K562 treated with DMSO at 1 percent for 48 hours (cell line): ENCODE results near the gene TSFM. TPM values are rescaled to one million over a fixed set of nuclear protein-coding genes. Genes with fewer than 3 reads are reported as not detected.

Experiments used
- total RNA-seq: library from RNA; unstranded; fragments of 300-600 nt; gene quantifications from 2 replicates; pipeline ENCODE4 v1.2.3, GENCODE V29; 2022; ENCODE audit warnings: low replicate concordance; ENCODE audit errors: extremely low read depth

Gene TSFM
- total RNA-seq: not detected in 2 replicates

DNA sequence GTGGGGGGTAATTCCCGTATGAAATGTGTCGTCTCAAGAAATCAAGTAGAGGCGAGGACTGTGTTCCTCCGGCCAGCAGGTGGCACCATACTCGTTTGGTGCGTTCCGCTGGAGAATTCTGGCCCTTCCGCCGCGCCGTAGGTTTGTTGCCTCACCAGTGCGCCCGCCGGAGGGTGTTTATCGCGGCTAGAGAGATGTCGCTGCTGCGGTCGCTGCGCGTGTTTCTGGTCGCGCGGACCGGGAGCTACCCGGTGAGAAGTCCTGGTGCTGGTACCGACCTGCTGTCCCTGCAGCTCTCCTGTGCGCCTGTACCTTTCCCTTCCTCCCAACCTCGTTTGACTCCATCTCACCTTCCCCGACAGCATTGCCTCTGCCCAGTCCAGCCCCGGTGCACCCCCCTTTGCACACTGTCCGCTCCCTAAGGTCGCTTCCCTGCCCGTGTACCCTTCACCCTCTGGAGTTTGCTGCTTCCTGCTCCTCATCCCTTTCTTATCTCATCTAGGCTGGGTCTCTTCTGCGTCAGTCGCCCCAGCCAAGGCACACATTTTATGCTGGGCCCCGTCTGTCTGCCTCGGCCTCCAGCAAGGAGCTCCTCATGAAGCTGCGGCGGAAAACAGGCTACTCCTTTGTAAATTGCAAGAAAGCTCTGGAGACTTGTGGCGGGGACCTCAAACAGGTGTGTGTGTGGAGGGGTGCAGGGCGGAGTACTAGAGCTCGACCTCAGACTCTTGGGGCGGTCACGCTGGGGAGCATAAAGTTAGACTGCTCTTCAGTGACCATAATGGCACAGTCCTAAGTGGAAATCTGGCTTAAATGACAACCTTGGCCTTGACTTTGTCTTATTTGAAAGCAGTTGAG is at the start of gene TSFM:
TSFM (plus strand) TSS at position 180 of the 858 bp plus-strand sequence; CDS start at position 195, 15 bp downstream.

DNA sequence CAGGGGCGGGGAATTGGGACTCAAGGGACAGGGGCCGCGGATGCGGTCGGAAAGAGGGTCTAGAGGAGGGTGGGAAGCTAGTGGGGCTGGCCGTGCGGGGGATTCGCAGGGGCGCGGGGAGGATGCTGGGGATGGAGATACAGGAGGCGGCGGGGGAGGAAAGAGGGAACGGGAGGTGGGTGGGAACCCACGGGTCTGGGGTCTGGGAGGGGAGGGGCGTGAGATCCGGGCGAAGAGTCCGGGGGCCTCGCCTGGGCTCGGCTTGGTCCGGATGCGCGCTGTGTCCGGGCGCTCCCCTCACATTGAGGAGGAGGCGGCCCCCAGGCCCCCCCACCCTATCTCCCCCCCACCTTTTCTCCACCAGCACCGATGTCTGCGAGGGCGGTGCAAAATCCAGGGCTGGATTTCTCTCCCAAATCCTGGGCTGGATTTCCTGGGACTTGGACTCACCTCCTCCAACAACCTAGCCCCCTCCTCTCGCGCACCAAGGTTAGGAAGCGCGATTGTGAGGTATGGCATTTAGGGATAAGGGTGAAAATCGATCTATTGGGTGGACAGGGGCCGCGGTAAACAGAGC is 43.8 kb upstream of the TSFM start, which contains the start of gene AGAP2:
AGAP2 (minus strand) TSS at position 82 of the 577 bp plus-strand sequence. CDS start 496 bp downstream, outside the sequence.

DNA sequence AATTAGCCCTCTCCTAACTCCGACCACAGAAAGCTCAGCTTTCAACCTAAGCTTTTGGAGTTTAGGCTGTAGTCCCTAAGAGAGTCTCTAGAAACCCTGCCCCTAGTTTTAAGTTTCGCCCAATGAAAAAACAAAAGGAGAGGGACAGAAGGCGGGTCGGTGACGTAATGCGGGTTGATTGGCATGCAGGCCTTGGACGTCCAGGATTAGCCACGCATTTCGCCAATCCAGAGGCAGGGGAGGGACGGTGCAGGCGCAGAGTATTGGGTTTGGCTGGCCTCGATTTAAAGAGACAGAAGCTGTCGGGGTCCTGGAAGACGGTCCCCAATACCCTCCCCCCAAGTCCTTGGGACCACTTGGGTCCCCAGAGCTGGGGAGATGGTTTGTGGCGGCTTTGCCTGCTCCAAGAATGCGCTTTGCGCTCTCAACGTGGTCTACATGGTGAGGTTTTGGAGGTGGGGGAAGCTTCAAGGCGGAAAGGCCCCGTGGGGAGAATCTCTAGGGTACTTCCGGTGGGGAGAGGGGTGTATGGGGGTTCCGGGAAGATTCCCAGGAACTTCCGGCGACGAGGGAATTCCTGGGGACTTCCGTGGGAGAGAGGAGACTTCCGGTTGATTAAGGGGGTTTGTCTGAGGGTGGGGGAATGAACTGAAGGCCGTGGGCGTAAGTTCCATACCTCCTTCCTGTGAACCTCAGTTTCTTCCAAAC is 37.7 kb upstream of the TSFM start, which contains the start of gene TSPAN31:
TSPAN31 (plus strand) TSS at position 263 of the 708 bp plus-strand sequence; CDS start at position 379, 116 bp downstream.

DNA sequence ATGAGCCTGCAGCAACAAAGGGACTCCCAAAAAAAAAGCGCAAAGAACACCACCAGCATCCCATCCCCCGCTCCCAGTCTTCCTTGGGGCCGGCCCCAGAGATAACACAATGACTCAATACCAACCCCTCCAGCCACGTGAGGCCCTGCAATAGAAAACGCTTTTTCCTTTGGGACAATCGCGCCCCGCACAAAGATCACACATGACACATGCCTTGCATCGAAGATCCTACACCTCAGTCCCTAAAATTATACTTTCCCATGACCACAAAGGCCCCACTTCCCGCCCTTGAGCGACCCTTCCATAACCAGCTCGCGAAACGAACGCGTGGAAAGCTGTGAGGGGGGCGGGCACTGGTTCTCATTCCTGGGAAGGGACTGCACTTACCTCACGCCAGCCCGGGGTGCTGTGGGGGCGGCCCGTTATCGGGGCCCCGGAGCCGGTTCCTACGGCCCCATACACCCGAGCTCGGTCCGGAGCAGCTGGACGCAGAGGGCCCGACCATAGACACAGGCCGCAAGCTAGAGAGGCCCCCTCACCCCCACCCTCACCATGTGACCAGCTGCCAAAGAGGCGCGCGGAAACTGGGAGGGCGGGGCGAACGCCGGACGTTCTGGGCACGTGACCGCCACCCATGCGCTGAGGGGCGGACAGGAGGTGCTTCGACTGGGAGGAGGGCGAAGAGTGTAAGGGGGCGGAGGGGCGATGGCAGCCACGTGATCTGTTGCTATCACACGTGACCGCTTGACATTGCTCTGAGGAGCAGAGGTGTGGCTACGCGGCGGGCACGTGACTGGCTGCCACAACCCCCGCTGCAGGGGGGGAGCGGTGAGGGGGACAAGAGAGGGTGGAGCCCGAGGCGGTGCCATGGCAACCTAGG is 30.6 kb upstream of the TSFM start, which contains the start of gene CDK4:
CDK4 (minus strand) TSS at position 523 of the 880 bp plus-strand sequence. CDS start 593 bp downstream, outside the sequence.

DNA sequence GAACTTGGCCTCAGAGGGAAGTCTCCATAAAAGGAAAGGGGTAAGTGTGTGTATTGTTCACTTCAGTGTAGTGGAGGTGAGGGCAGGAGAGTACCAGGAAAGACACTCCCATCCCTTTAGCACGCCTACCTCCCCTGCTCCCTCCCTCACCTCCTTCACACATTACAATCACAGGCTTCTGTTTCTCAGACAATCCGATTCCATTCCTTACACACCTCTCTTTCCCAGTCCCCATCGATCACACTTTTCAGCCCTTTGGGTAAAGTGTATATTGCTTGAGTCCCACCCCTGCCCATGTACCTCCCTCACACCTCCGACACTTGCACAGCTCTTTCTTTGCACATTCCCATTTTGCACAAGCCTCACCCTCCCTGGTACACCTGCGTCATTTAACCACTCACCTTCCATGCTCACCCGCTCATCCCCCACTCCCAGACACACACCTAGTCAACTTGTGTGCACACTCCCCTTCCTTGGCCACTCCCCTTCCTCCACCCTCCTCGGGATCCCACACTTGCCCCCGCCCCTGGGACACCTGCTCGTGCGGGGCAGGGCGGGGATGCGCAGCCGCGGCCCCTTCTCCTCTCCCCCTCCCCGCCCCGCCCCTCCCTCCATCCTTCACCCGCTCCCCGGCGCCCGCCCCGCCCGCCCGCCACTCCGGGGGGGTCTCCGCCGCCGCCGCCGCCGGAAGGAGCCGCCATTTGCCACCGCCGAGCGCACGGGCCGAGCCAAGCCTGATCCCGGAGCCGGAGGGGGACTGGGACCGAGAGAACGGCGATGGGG is 28.0 kb upstream of the TSFM start, which contains the start of gene MARCHF9:
MARCHF9 (plus strand) TSS at position 693 of the 783 bp plus-strand sequence. CDS start 426 bp downstream, outside the sequence.

DNA sequence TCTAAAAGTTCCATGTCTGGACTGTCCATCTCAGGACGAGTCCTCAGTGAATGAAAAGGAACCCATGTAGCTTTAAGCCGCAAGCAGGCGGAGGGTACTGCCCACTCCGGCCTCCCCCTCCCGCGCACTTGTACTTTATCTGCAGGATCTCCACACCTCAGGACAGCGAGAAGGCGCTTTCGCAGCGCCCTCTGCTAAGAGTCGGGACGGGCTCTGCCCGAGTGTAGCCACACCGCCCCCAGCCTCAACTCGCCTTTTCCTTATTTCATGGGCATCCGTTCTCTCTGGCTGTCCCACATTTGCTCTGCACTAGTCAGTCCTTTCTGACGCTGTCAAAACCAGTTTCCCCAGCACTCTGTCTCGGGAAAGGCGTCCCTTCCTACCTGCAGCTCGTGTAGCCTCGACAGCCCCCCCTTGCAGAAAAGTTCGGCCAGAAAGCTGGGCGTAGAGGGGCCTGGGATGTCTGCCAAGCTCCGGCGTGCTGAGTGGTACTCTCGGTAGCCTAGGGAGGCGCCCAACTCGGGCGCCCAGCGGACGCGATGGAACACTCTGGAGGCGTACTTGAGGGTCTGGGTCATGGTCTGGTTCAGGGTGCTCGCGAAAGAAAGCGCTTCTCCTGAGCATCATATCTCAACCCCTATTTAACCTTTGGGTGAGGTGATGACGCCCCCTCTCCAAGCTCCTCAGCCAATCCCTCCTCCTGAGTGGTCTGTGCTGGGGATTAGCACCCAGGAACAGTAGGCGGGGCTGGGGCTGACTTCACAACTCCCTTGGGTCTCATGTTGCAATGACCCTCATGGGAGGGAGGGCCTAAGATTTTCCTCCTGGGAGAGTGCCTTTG is 15.9 kb upstream of the TSFM start, which contains the start of gene CYP27B1:
CYP27B1 (minus strand) TSS at position 615 of the 841 bp plus-strand sequence; CDS start at position 578, 37 bp downstream.

DNA sequence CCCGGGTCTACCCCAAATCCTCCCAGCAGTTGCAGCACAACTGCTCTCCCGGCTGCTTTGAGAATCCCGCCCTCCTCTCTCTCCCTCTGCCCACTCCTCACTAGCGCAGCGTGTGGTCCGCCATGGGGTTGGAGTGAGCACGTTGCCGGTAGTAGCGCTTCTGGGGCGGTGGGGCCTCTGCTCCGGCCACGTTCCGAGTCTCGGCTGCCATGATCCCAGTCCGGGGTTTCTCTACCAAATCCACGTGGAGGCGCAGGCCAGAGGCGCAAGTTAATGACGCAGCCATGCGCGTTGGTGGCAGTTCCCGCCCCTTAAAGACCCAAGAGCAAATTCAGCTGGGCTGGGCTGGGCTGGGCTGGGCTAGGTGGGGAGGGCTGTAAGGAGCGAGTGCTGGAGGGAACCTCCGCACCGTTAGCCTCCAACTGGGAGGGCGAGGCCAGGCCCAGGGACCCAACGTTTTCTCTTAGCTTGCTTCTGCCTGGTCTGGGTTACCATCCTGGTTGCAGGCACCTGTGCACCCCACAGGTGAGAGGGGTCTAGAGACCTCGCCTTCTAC is 10.6 kb upstream of the TSFM start, which contains the start of gene METTL1:
METTL1 (minus strand) TSS at position 233 of the 556 bp plus-strand sequence; CDS start at position 211, 22 bp downstream.

DNA sequence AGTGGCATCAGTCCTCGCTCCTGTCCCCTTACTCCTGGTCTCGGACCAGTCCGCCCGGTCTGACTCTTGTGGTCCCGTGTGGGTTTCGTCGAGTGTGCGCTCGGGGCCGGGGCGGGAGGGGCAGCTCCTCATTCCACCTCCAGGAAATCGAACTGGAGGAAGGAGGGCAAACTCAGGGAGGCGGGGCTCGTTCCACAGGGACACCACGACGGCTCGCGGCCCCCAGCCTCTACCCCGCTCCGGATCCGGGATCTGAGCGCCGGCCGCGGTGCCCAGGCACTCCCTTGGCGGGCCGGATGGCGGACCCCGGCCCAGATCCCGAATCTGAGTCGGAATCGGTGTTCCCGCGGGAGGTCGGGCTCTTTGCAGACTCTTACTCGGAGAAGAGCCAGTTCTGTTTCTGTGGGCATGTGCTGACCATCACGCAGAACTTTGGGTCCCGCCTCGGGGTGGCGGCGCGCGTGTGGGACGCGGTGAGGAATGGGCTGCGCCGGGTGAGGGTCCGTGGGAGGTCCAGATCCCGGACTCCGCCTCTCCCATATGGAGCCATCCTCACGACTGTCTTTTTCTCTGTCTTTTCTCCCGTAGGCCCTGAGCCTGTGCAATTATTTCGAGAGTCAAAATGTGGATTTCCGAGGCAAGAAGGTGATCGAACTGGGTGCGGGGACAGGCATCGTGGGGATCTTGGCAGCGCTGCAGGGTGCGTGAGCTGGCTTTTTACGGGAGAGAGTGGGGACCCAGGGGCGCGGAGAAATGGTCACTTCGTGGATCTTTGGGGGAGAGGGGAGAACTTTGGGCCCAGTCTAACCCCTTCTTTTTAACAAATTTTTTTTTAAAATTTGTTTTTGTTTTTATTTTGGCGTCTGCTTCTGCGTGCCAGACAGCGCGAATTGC is 9.9 kb upstream of the TSFM start, which contains the start of gene EEF1AKMT3:
EEF1AKMT3 (plus strand) TSS at position 186 of the 894 bp plus-strand sequence; CDS start at position 297, 111 bp downstream.

DNA sequence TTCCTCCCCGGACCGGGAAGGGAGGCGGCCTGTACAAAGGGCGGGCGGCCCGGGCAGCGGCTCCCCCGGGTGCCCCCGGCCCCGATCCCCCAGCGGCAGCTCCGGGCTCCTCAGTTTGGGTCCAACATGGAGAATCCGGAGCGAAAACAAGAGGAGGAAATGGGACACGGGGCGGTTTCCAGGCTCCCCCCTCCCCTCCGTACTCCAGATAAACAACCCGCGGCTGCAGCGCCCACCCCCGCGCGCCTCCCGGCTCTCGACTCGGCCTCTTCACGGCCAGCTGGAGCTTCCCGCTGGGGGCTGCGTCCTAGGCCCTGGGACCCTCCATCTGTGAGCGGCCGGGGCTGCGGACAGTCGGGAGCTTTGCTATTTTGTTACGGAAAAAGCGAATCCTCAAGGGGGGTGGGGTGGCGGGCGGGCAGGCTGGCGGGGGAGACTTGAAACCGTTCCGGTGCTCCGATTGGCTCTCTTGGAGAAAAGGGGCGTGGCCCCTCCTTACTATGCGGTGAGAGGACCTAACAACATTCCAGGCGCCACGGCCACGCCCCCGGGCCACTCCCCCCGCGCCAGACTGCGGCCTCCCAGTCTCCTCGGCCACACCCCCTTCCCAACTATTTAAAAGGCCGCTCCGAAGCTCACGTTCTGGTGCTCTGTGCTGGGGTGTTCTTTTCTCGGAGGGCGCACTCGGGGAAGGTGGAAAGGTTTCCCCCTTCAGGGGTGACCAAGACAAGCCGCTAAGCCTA is 64.2 kb downstream of the TSFM start, which contains the start of gene CTDSP2:
CTDSP2 (minus strand) TSS at position 153 of the 743 bp plus-strand sequence. CDS start 294 bp downstream, outside the sequence.

Other genes with a start within 250 kb of the TSFM start
- gene DCTN2, start 235.6 kb upstream of the TSFM start, total RNA-seq: 249 TPM in 1 of 2 replicates, not detected in the other
- gene KIF5A, start 232.7 kb upstream of the TSFM start, total RNA-seq: not detected in 2 replicates
- not detected in 2 replicates for gene PIP4K2C, start 191.6 kb upstream of the TSFM start, total RNA-seq
- gene DTX3, start 178.0 kb upstream of the TSFM start, total RNA-seq: not detected in 2 replicates
- not detected in 2 replicates for gene ARHGEF25, start 171.4 kb upstream of the TSFM start, total RNA-seq
- not detected in 2 replicates for gene B4GALNT1, start 149.6 kb upstream of the TSFM start, total RNA-seq
- 921 TPM in 1 of 2 replicates, not detected in the other for gene OS9, start 88.7 kb upstream of the TSFM start, total RNA-seq
- gene AGAP2, start 44.0 kb upstream of the TSFM start, total RNA-seq: not detected in 2 replicates
- gene TSPAN31, start 37.7 kb upstream of the TSFM start, total RNA-seq: not detected in 2 replicates
- gene CDK4, start 30.5 kb upstream of the TSFM start, total RNA-seq: not detected in 2 replicates
- gene MARCHF9, start 27.7 kb upstream of the TSFM start, total RNA-seq: not detected in 2 replicates
- gene CYP27B1, start 15.7 kb upstream of the TSFM start, total RNA-seq: not detected in 2 replicates
- not detected in 2 replicates for gene METTL1, start 10.7 kb upstream of the TSFM start, total RNA-seq
- gene EEF1AKMT3, start 10.2 kb upstream of the TSFM start, total RNA-seq: not detected in 2 replicates
- not detected in 2 replicates for gene AVIL, start 35.9 kb downstream of the TSFM start, total RNA-seq
- 74.3 TPM in 1 of 2 replicates, not detected in the other for gene CTDSP2, start 63.9 kb downstream of the TSFM start, total RNA-seq
- not detected in 2 replicates for gene ATP23, start 158.8 kb downstream of the TSFM start, total RNA-seq